ENCODE data around the gene DGAT2L6.

- TF ChIP-seq CTCF (IDR thresholded peaks at IDR 0.05) (no peak), POLR2AphosphoS5 (IDR thresholded peaks at IDR 0.05) (no peak)
Observed at GRCh38 chrX:70175338-70175737, 1.9 kb upstream of the DGAT2L6 start.

All from suprapubic skin (tissue), 3 donors.